PC-3 (cell line): ENCODE data around the gene XIRP1. TPM values are rescaled to one million over a fixed set of nuclear protein-coding genes. Genes with fewer than 3 reads are reported as not detected.

Experiments
- ATAC-seq: fragments of 200-7000 bp; cut with Tn5 transposase; 2 replicates; pipeline ENCODE4 v1.9.1; 2020; ENCODE audit warnings: mild to moderate bottlenecking, moderate library complexity
- BruUV-seq: library from RNA; stranded (reverse); fragments of 400-500 nt; replicated peaks from 2 replicates; lab custom pipeline; 2021; lab: Mats Ljungman, UMichigan
- CTCF ChIA-PET: fragments of 300-600 bp; sonication (Branson Sonifier 250); formaldehyde crosslinking; loops from one replicate; lab custom pipeline; 2022; ENCODE audit warnings: antibody characterized with exemption; lab: Charles Lee
- POLR2A ChIA-PET: fragments of 300-600 bp; sonication (Branson Sonifier 250); formaldehyde crosslinking; loops from one replicate; lab custom pipeline; 2022; ENCODE audit warnings: antibody characterized with exemption; ENCODE audit not compliant: unreplicated experiment; lab: Charles Lee
- DNase-seq: peaks from one replicate; pipeline ENCODE4 v3.0.0-alpha.2; 2015
- H2AFZ ChIP-seq: fragments of 300-600 bp; sonication (generic); 2 replicates; pipeline ENCODE4 v1.6.0; 2016; ENCODE audit warnings: antibody characterized with exemption, low read length
- H3F3A ChIP-seq: fragments of 300-600 bp; sonication (generic); one replicate; pipeline ENCODE4 v1.6.0; 2017; ENCODE audit warnings: antibody characterized with exemption, low read length, control low read depth, mild to moderate bottlenecking; ENCODE audit not compliant: unreplicated experiment
- H3K27ac ChIP-seq: fragments of 300-600 bp; sonication (generic); 2 replicates; pipeline ENCODE4 v1.5.1; 2016; ENCODE audit warnings: mild to moderate bottlenecking, low read length
- H3K27me3 ChIP-seq: fragments of 300-600 bp; sonication (generic); 2 replicates; pipeline ENCODE4 v1.6.1; 2016; ENCODE audit warnings: low read length, mixed read lengths
- H3K36me3 ChIP-seq: fragments of 300-600 bp; sonication (generic); 2 replicates; pipeline ENCODE4 v1.6.1; 2016; ENCODE audit warnings: low read depth, mixed run types, low read length, mixed read lengths
- H3K4me1 ChIP-seq: fragments of 300-600 bp; sonication (generic); 2 replicates; pipeline ENCODE4 v1.5.1; 2016; ENCODE audit warnings: low read length; ENCODE audit not compliant: insufficient read depth
- H3K4me2 ChIP-seq: fragments of 300-600 bp; sonication (generic); 2 replicates; pipeline ENCODE4 v1.6.0; 2016; ENCODE audit warnings: low read length
- H3K4me3 ChIP-seq: fragments of 300-600 bp; sonication (generic); 2 replicates; pipeline ENCODE4 v1.5.1; 2016; ENCODE audit warnings: mild to moderate bottlenecking, low read length, mixed read lengths
- H3K79me2 ChIP-seq: fragments of 300-600 bp; sonication (generic); 2 replicates; pipeline ENCODE4 v1.6.1; 2017; ENCODE audit warnings: low read length, mixed read lengths
- H3K9ac ChIP-seq: fragments of 300-600 bp; sonication (generic); 2 replicates; pipeline ENCODE4 v1.6.0; 2016; ENCODE audit warnings: mild to moderate bottlenecking, low read length
- H3K9me2 ChIP-seq: fragments of 300-600 bp; sonication (generic); replicated peaks from 2 replicates; pipeline ENCODE4 v1.6.1; 2016; ENCODE audit warnings: mixed run types, low read length, mixed read lengths
- H3K9me3 ChIP-seq: fragments of 300-600 bp; sonication (generic); 2 replicates; pipeline ENCODE4 v1.6.1; 2016; ENCODE audit warnings: low read length, mixed read lengths
- H4K20me1 ChIP-seq: fragments of 300-600 bp; sonication (generic); 2 replicates; pipeline ENCODE4 v1.6.1; 2016; ENCODE audit warnings: low read length, mixed read lengths
- CTCF ChIP-seq: fragments of 300-600 bp; sonication (generic); conservative IDR thresholded peaks from 2 replicates; pipeline ENCODE4 v1.5.1; 2017; ENCODE audit warnings: antibody characterized with exemption, low read depth, mild to moderate bottlenecking, low read length
- EZH2 ChIP-seq: fragments of 300-600 bp; sonication (generic); IDR thresholded peaks from one replicate; pipeline ENCODE4 v1.6.1; 2017; ENCODE audit warnings: antibody characterized with exemption, mild to moderate bottlenecking, low read length; ENCODE audit not compliant: unreplicated experiment
- EZH2phosphoT487 ChIP-seq: fragments of 300-600 bp; sonication (generic); IDR thresholded peaks from 2 replicates; pipeline ENCODE4 v1.6.1; 2018; ENCODE audit warnings: mild to moderate bottlenecking, antibody characterized with exemption, low read length, borderline replicate concordance
- intact Hi-C: fragments of 100-400 bp; cut with micrococcal nuclease; formaldehyde crosslinking; loops from 2 replicates; pipeline ENCODE4 v1.9.0; 2023
- total RNA-seq: library from RNA; depleted of rRNA; stranded (reverse); fragments of >200 nt; gene quantifications from 2 replicates; pipeline ENCODE4 v1.2.3, GENCODE V29; 2014

The XIRP1 gene
- total RNA-seq, 1 experiment from 2014 or later: not detected

- no peaks in the 10 kb centered on the region for H3F3A ChIP-seq
- ATAC-seq (no peak), DNase-seq (no peak)
- peaks cover 23% of the 10 kb centered on the region; the same call in 1 of the 2 replicates for H3K27me3 ChIP-seq
- no peak overlapping the region for H3K4me3 ChIP-seq
- H4K20me1 ChIP-seq: no peaks in the 10 kb centered on the region
- H3K36me3 ChIP-seq: no peaks in the 10 kb centered on the region
- H3K4me2 ChIP-seq: no peak overlapping the region
- H3K9me3 ChIP-seq: no peaks in the 10 kb centered on the region
- H3K9ac ChIP-seq: no peak overlapping the region
- intact Hi-C loops: loop anchor here (2.0 to 5.0 kb wide), 2 partner anchors 15 to 173 kb away; partner anchors contain the start of gene SLC25A38
- ChIA-PET CTCF (interaction anchor here (0.7 kb wide), 1 partner anchor 79 kb away, joined by 3 read pairs; no protein-coding TSS in a partner anchor), POLR2A (no interaction called here)
- no peaks in the 10 kb centered on the region for H3K9me2 ChIP-seq
- no peak overlapping the region for H3K27ac ChIP-seq
- BruUV-seq: no TSS peak
- TF ChIP-seq EZH2 (no peak), CTCF (no peak), EZH2phosphoT487 (no peak)
- peaks cover 12% of the 10 kb centered on the region for H3K4me1 ChIP-seq
- H3K79me2 ChIP-seq: no peaks in the 10 kb centered on the region
- no peak overlapping the region for H2AFZ ChIP-seq
Observed at GRCh38 chr3:39209329-39209970, 17.1 kb upstream of the XIRP1 start.

- CTCF ChIA-PET: interaction anchor here (1.4 kb wide), 1 partner anchor 80 kb away, joined by 6 read pairs; no protein-coding TSS in a partner anchor
Observed at GRCh38 chr3:39208463-39209055, 16.2 kb upstream of the XIRP1 start.

More at GRCh38 chr3:39208463-39209055, 16.2 kb upstream of the XIRP1 start:
- Histone ChIP-seq H3K36me3 (no peaks in the 10 kb centered on the region), H3K9me2 (no peaks in the 10 kb centered on the region), H3K9me3 (no peaks in the 10 kb centered on the region), H3K4me2 (peak overlapping the region; percentile 44), H2AFZ (peak overlapping the region; percentile 52), H3F3A (no peaks in the 10 kb centered on the region), H3K27me3 (peaks cover 25% of the 10 kb centered on the region), H4K20me1 (no peaks in the 10 kb centered on the region), H3K9ac (no peak overlapping the region), H3K27ac (no peak overlapping the region), H3K79me2 (no peaks in the 10 kb centered on the region), H3K4me1 (peaks cover 12% of the 10 kb centered on the region), H3K4me3 (peak overlapping the region; percentile 29; the same call in 1 of the 2 replicates)
- ATAC-seq (peak; percentile 94), DNase-seq (peak; percentile 76)
- no TSS peak for BruUV-seq
- POLR2A ChIA-PET: no interaction called here
- intact Hi-C loops: loop anchor here (1.0 to 5.0 kb wide), 4 partner anchors 14 to 174 kb away; partner anchors contain the start of gene SLC25A38
- TF ChIP-seq CTCF (peak; percentile 84), EZH2 (no peak)
